ENCODE data around the gene RNF207.
A peak's percentile ranks its signal among the peaks of the same experiment; 100 is the strongest.

The RNF207 gene

GRCh38 chr1:6234502-6235295 lies 28.8 kb downstream of the RNF207 start:
- no peak for DNase-seq

GRCh38 chr1:6235296-6235677 lies 29.4 kb downstream of the RNF207 start:
- peak; percentile 39 to 43 for DNase-seq

GRCh38 chr1:6237093-6237492 lies 31.2 kb downstream of the RNF207 start:
- DNase-seq, result no peak

- DNase-seq, result no peak
Observed at GRCh38 chr1:6239213-6239752, 33.4 kb downstream of the RNF207 start.

- DNase-seq, result no peak
Observed at GRCh38 chr1:6239950-6240768, 34.2 kb downstream of the RNF207 start.

- DNase-seq, result no peak
Observed at GRCh38 chr1:6241107-6241886, 35.4 kb downstream of the RNF207 start.

- DNase-seq, result no peak
Observed at GRCh38 chr1:6241887-6242740, 36.2 kb downstream of the RNF207 start.

- no peak for DNase-seq
Observed at GRCh38 chr1:6243053-6243834, 37.3 kb downstream of the RNF207 start.

GRCh38 chr1:6243993-6244392 lies 38.1 kb downstream of the RNF207 start, which contains the start of gene HES3:
Gene HES3 (plus strand): TSS chr1:6244179. CDS start chr1:6244366, 187 bp downstream.
- DNase-seq, result no peak

GRCh38 chr1:6244401-6245049 lies 38.6 kb downstream of the RNF207 start:
- DNase-seq, result no peak

- peak; percentile 84 to 85 for DNase-seq
Observed at GRCh38 chr1:6245086-6245868, 39.4 kb downstream of the RNF207 start.

GRCh38 chr1:6245869-6246496 lies 40.1 kb downstream of the RNF207 start:
- peak; percentile 50 to 71 for DNase-seq

GRCh38 chr1:6246497-6247467 lies 40.9 kb downstream of the RNF207 start:
- DNase-seq, result peak; percentile 87

GRCh38 chr1:6247651-6248050 lies 41.7 kb downstream of the RNF207 start:
- DNase-seq, result no peak

- DNase-seq, result no peak
Observed at GRCh38 chr1:6248161-6248776, 42.4 kb downstream of the RNF207 start.

GRCh38 chr1:6248932-6249738 lies 43.2 kb downstream of the RNF207 start:
- DNase-seq, result no peak

All from stimulated activated CD4-positive, alpha-beta T cell treated with anti-CD3 and anti-CD28 coated beads, Interleukin-2, amount 100 ng/mL, for 24 hours (primary cell).